Measurements from ENCODE around the gene AARS1. TPM values are rescaled to one million over a fixed set of nuclear protein-coding genes. Genes with fewer than 3 reads are reported as not detected.
"Not testable (repeated sequence)": the region's sequence is repeated elsewhere in the genome, so short reads cannot be mapped to it uniquely, and the experiment has no call there.

AARS1 gene
- total RNA-seq, 1 donor: 8.8 TPM

- Histone ChIP-seq H3K27me3 (ENCODE audit: insufficient read depth, low read length) (no peaks in the 10 kb centered on the region), H3K9me3 (ENCODE audit: low read depth, low read length) (no peaks in the 10 kb centered on the region), H3K4me3 (ENCODE audit: low read length) (no peak overlapping the region), H3K4me1 (ENCODE audit: insufficient read depth, low read length) (peaks cover 18% of the 10 kb centered on the region)
Observed at GRCh38 chr16:70254180-70254964, 34.9 kb downstream of the AARS1 start.

- no peaks in the 10 kb centered on the region for H3K27me3 ChIP-seq (ENCODE audit: insufficient read depth, low read length)
- no peak overlapping the region for H3K4me3 ChIP-seq (ENCODE audit: low read length)
- H3K9me3 ChIP-seq (ENCODE audit: low read depth, low read length): no peaks in the 10 kb centered on the region
- peaks cover 24% of the 10 kb centered on the region for H3K4me1 ChIP-seq (ENCODE audit: insufficient read depth, low read length)
Observed at GRCh38 chr16:70253291-70254106, 35.8 kb downstream of the AARS1 start.

- H3K27me3 ChIP-seq (ENCODE audit: insufficient read depth, low read length): no peaks in the 10 kb centered on the region
- H3K4me1 ChIP-seq (ENCODE audit: insufficient read depth, low read length): peaks cover 25% of the 10 kb centered on the region
- no peaks in the 10 kb centered on the region for H3K9me3 ChIP-seq (ENCODE audit: low read depth, low read length)
- no peak overlapping the region for H3K4me3 ChIP-seq (ENCODE audit: low read length)
Observed at GRCh38 chr16:70252355-70252988, 36.8 kb downstream of the AARS1 start.

GRCh38 chr16:70251629-70252354 is 37.5 kb downstream of the AARS1 start, which contains the start of gene EXOSC6:
TSS of gene EXOSC6 (minus strand) at chr16:70251940. CDS start at chr16:70251900, 40 bp downstream.
- H3K4me3 ChIP-seq (ENCODE audit: low read length): peak within 1 kb of the TSS; percentile 66
- no peaks in the 10 kb centered on the region for H3K9me3 ChIP-seq (ENCODE audit: low read depth, low read length)
- peaks cover 25% of the 10 kb centered on the region for H3K4me1 ChIP-seq (ENCODE audit: insufficient read depth, low read length)
- no peaks in the 10 kb centered on the region for H3K27me3 ChIP-seq (ENCODE audit: insufficient read depth, low read length)

GRCh38 chr16:70250748-70251628 is 38.3 kb downstream of the AARS1 start:
- no peaks in the 10 kb centered on the region for H3K27me3 ChIP-seq (ENCODE audit: insufficient read depth, low read length)
- H3K4me1 ChIP-seq (ENCODE audit: insufficient read depth, low read length): peaks cover 25% of the 10 kb centered on the region
- no peaks in the 10 kb centered on the region for H3K9me3 ChIP-seq (ENCODE audit: low read depth, low read length)
- H3K4me3 ChIP-seq (ENCODE audit: low read length): peak overlapping the region; percentile 66

- not testable (repeated sequence) for H3K27me3 ChIP-seq (ENCODE audit: insufficient read depth, low read length); H3K9me3 ChIP-seq (ENCODE audit: low read depth, low read length); H3K4me3 ChIP-seq (ENCODE audit: low read length)
- peaks cover 25% of the 10 kb centered on the region for H3K4me1 ChIP-seq (ENCODE audit: insufficient read depth, low read length)
Observed at GRCh38 chr16:70249697-70250096, 39.6 kb downstream of the AARS1 start.

GRCh38 chr16:70238773-70239172 is 50.5 kb downstream of the AARS1 start:
- H3K9me3 ChIP-seq (ENCODE audit: low read depth, low read length); H3K4me3 ChIP-seq (ENCODE audit: low read length): not testable (repeated sequence)

GRCh38 chr16:70231831-70232230 is 57.5 kb downstream of the AARS1 start:
- H3K4me3 ChIP-seq (ENCODE audit: low read length); H3K27me3 ChIP-seq (ENCODE audit: insufficient read depth, low read length); H3K4me1 ChIP-seq (ENCODE audit: insufficient read depth, low read length); H3K9me3 ChIP-seq (ENCODE audit: low read depth, low read length): not testable (repeated sequence)

More at GRCh38 chr16:70238773-70239172, 50.5 kb downstream of the AARS1 start:
- not testable (repeated sequence) for H3K4me1 ChIP-seq (ENCODE audit: insufficient read depth, low read length); H3K27me3 ChIP-seq (ENCODE audit: insufficient read depth, low read length)

- not testable (repeated sequence) for H3K27me3 ChIP-seq (ENCODE audit: insufficient read depth, low read length); H3K9me3 ChIP-seq (ENCODE audit: low read depth, low read length); H3K4me3 ChIP-seq (ENCODE audit: low read length); H3K4me1 ChIP-seq (ENCODE audit: insufficient read depth, low read length)
Observed at GRCh38 chr16:70226024-70226423, 63.3 kb downstream of the AARS1 start.

- H3K27me3 ChIP-seq (ENCODE audit: insufficient read depth, low read length); H3K4me3 ChIP-seq (ENCODE audit: low read length); H3K4me1 ChIP-seq (ENCODE audit: insufficient read depth, low read length); H3K9me3 ChIP-seq (ENCODE audit: low read depth, low read length): not testable (repeated sequence)
Observed at GRCh38 chr16:70225430-70225829, 63.9 kb downstream of the AARS1 start.

- H3K4me1 ChIP-seq (ENCODE audit: insufficient read depth, low read length); H3K9me3 ChIP-seq (ENCODE audit: low read depth, low read length); H3K4me3 ChIP-seq (ENCODE audit: low read length); H3K27me3 ChIP-seq (ENCODE audit: insufficient read depth, low read length): not testable (repeated sequence)
Observed at GRCh38 chr16:70224645-70225044, 64.7 kb downstream of the AARS1 start.

- not testable (repeated sequence) for H3K27me3 ChIP-seq (ENCODE audit: insufficient read depth, low read length)
Observed at GRCh38 chr16:70223971-70224513, 65.3 kb downstream of the AARS1 start.

GRCh38 chr16:70223216-70223615 is 66.1 kb downstream of the AARS1 start:
- H3K4me3 ChIP-seq (ENCODE audit: low read length); H3K4me1 ChIP-seq (ENCODE audit: insufficient read depth, low read length); H3K9me3 ChIP-seq (ENCODE audit: low read depth, low read length); H3K27me3 ChIP-seq (ENCODE audit: insufficient read depth, low read length): not testable (repeated sequence)

More at GRCh38 chr16:70223971-70224513, 65.3 kb downstream of the AARS1 start:
- not testable (repeated sequence) for H3K9me3 ChIP-seq (ENCODE audit: low read depth, low read length); H3K4me3 ChIP-seq (ENCODE audit: low read length); H3K4me1 ChIP-seq (ENCODE audit: insufficient read depth, low read length)

GRCh38 chr16:70222574-70222973 is 66.7 kb downstream of the AARS1 start:
- H3K9me3 ChIP-seq (ENCODE audit: low read depth, low read length); H3K4me1 ChIP-seq (ENCODE audit: insufficient read depth, low read length); H3K4me3 ChIP-seq (ENCODE audit: low read length); H3K27me3 ChIP-seq (ENCODE audit: insufficient read depth, low read length): not testable (repeated sequence)

Data from mononuclear cell (primary cell).